Endothelial cell of umbilical vein (primary cell): ENCODE data around the gene PLGLB1. TPM values are rescaled to one million over a fixed set of nuclear protein-coding genes. Genes with fewer than 3 reads are reported as not detected.
"Not testable (repeated sequence)": the region's sequence is repeated elsewhere in the genome, so short reads cannot be mapped to it uniquely, and the experiment has no call there.

Experiments
- BruUV-seq: library from RNA; stranded (reverse); fragments of 400-500 nt; replicated peaks from 2 replicates; lab custom pipeline; 2021; lab: Mats Ljungman, UMichigan
- CTCF ChIA-PET: fragments of 300-600, 350-600 bp; sonication (Branson Sonifier 250); formaldehyde crosslinking; loops from one replicate; lab custom pipeline; 2021; ENCODE audit warnings: antibody characterized with exemption, inconsistent platforms; lab: Charles Lee
- POLR2A ChIA-PET: fragments of 300-600, 350-600 bp; sonication (Branson Sonifier 250); formaldehyde crosslinking; loops from one replicate; lab custom pipeline; 2021; ENCODE audit warnings: antibody characterized with exemption, inconsistent platforms; lab: Charles Lee
- DNase-seq: peaks from one replicate; pipeline ENCODE4 v3.0.0-alpha.2; 2011; ENCODE audit warnings: low read depth, low spot score
- FAIRE-seq: peaks from 2 replicates; lab custom pipeline; 2011; peaks lifted over from hg19 to GRCh38; lab: Jason Lieb, UNC
- H2AFZ ChIP-seq: 2 replicates; pipeline ENCODE4 v1.6.0; 2012; ENCODE audit warnings: low read depth, low read length, control low read depth, inconsistent platforms
- H3K27ac ChIP-seq: 2 replicates; pipeline ENCODE4 v1.5.1; 2011; ENCODE audit warnings: low read depth, mild to moderate bottlenecking, control low read depth, low read length, moderate library complexity; ENCODE audit not compliant: insufficient read depth
- H3K27me3 ChIP-seq, 2 experiments: 2 replicates each; pipeline versions ENCODE4 v1.6.0 to v1.6.1; 2011; ENCODE audit warnings: low read length in 2 of 2, mixed read lengths in 1 of 2; ENCODE audit not compliant: control insufficient read depth in 2 of 2, insufficient read depth in 2 of 2
- H3K36me3 ChIP-seq, 2 experiments: 2 replicates in 1 of 2; 3 replicates in 1 of 2; pipeline ENCODE4 v1.5.1; 2011; ENCODE audit warnings: low read length in 2 of 2, mild to moderate bottlenecking in 1 of 2, moderate library complexity in 1 of 2; ENCODE audit not compliant: control insufficient read depth in 2 of 2, insufficient read depth in 2 of 2; ENCODE audit errors: extremely low read depth in 1 of 2
- H3K4me1 ChIP-seq: 3 replicates; pipeline ENCODE4 v1.5.1; 2011; ENCODE audit warnings: mild to moderate bottlenecking, low read length; ENCODE audit not compliant: control insufficient read depth, insufficient read depth; ENCODE audit errors: extremely low read depth
- H3K4me2 ChIP-seq: 2 replicates; pipeline ENCODE4 v1.6.1; 2011; ENCODE audit warnings: low read length, control low read depth, mixed read lengths; ENCODE audit not compliant: insufficient read depth
- H3K4me3 ChIP-seq, 3 experiments: fragments of 200-600 bp in 1 of 3; sonication (generic), shearing (Covaris generic) in 1 of 3; replicated peaks in 1 of 3; 2 replicates each; pipeline ENCODE4 v1.5.1; 2011 to 2016; ENCODE audit warnings: control low read depth in 3 of 3, low read length in 3 of 3, mild to moderate bottlenecking in 2 of 3, inconsistent platforms in 1 of 3, low read depth in 1 of 3, moderate library complexity in 1 of 3; ENCODE audit not compliant: insufficient read depth in 1 of 3
- H3K79me2 ChIP-seq: 2 replicates; pipeline ENCODE4 v1.6.0; 2012; ENCODE audit warnings: low read length, inconsistent platforms; ENCODE audit not compliant: control insufficient read depth, insufficient read depth
- H3K9ac ChIP-seq: replicated peaks from 2 replicates; pipeline ENCODE3; 2011; ENCODE audit warnings: low read length, control low read depth; ENCODE audit not compliant: insufficient read depth; ENCODE audit errors: extremely low read depth
- H3K9me1 ChIP-seq: replicated peaks from 3 replicates; pipeline ENCODE4 v1.6.0; 2011; ENCODE audit warnings: mild to moderate bottlenecking, low read length; ENCODE audit not compliant: control insufficient read depth, insufficient read depth; ENCODE audit errors: extremely low read depth
- H3K9me3 ChIP-seq: replicated peaks from 2 replicates; pipeline ENCODE4 v1.5.1; 2012; ENCODE audit warnings: low read length, inconsistent platforms; ENCODE audit not compliant: control insufficient read depth, insufficient read depth
- H4K20me1 ChIP-seq: replicated peaks from 2 replicates; pipeline ENCODE3; 2011; ENCODE audit warnings: mild to moderate bottlenecking, low read length; ENCODE audit not compliant: control insufficient read depth, insufficient read depth; ENCODE audit errors: extremely low read depth
- dilution Hi-C: fragments of 300-500 bp; cut with MboI; formaldehyde crosslinking; loops from one replicate; pipeline ENCODE4 v1.15.0; 2019; ENCODE audit warnings: low sequenced_read_pairs; ENCODE audit not compliant: extremely low pct_ligation_motif_present
- intact Hi-C: fragments of 100-400 bp; cut with micrococcal nuclease; formaldehyde crosslinking; loops from one replicate; pipeline ENCODE4 v1.10.0; 2022
- polyA plus RNA-seq, 4 experiments: library from polyadenylated mRNA; depleted of rRNA in 3 of 4; stranded (reverse) in 3 of 4; unstranded in 1 of 4; fragments of >200 nt; gene quantifications; 2 replicates each; pipeline versions ENCODE4 v1.2.1 to v1.2.3, GENCODE V29; 2011 to 2012; ENCODE audit warnings: missing spikeins in 1 of 4
- small RNA-seq: library from RNA; depleted of rRNA; stranded (forward); fragments of <200 nt; gene quantifications from one replicate; pipeline ENCODE3, GENCODE V24; 2012; ENCODE audit warnings: low replicate concordance, low read depth; ENCODE audit not compliant: insufficient read depth, insufficient read length
- total RNA-seq: library from RNA; stranded (reverse); gene quantifications from 2 replicates; pipeline ENCODE4 v1.2.3, GENCODE V29; 2021

PLGLB1 gene
- total and polyA plus RNA-seq, 2 donors (not counting 3 experiments of a cell fraction or from before 2014, with no cell fraction given) = 0.51 to 0.75 TPM

GRCh38 chr2:87004398-87004797 is 17.2 kb downstream of the PLGLB1 start:
- H3K27ac ChIP-seq, dilution Hi-C loops, H4K20me1 ChIP-seq, BruUV-seq, H3K27me3 ChIP-seq, H3K4me1 ChIP-seq, H2AFZ ChIP-seq, DNase-seq, H3K4me3 ChIP-seq, intact Hi-C loops, POLR2A ChIA-PET, H3K36me3 ChIP-seq, H3K4me2 ChIP-seq, CTCF ChIA-PET, H3K9me1 ChIP-seq, H3K9ac ChIP-seq, FAIRE-seq, H3K79me2 ChIP-seq, H3K9me3 ChIP-seq: not testable (repeated sequence)

Small RNAs within 50 kb of the gene (small RNA-seq; reads per million reads assigned to genes)
- not detected for gene AC125232.1

Other genes starting within 250 kb of the PLGLB1 start
- gene CD8A, start 230.9 kb downstream of the PLGLB1 start, total RNA-seq = not detected in 2 replicates
- not detected in 2 replicates for gene CD8A, start 230.9 kb downstream of the PLGLB1 start, polyA plus RNA-seq
- gene CD8B, start 160.0 kb downstream of the PLGLB1 start, total RNA-seq = not detected in 2 replicates
- gene CD8B, start 160.0 kb downstream of the PLGLB1 start, polyA plus RNA-seq = not detected in 2 replicates
- gene RGPD1, start 79.7 kb downstream of the PLGLB1 start, total RNA-seq = 0.23 and 0.44 TPM in 2 replicates
- gene RGPD1, start 79.7 kb downstream of the PLGLB1 start, polyA plus RNA-seq = 0.02 and 0.04 TPM in 2 replicates